ENCODE results near the gene CCER1.

CCER1 gene

GRCh38 chr12:90969346-90969745, 14.4 kb upstream of the CCER1 start:
- no peak for DNase-seq (ENCODE audit: low read depth in 2 of 2)

DNA sequence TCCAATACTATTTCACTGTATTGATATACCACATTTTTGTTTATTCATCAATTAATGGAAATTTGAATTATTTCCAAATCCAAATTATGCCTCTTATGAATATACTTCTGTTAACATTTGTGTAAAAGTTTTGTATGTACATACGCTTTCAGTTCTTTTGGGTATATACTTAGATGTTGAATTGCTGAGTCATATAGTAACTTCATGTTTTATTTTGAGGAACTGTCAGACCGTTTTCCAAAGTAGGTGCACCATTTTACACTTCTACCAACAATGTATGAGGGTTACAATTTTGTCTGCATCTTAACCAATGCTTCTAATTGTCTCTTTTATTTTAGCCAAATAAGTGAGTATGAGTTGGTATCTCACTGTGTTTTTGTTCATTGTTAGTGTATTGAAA, 10.2 kb upstream of the CCER1 start:
- no peak for DNase-seq (ENCODE audit: low read depth in 2 of 2)

DNA sequence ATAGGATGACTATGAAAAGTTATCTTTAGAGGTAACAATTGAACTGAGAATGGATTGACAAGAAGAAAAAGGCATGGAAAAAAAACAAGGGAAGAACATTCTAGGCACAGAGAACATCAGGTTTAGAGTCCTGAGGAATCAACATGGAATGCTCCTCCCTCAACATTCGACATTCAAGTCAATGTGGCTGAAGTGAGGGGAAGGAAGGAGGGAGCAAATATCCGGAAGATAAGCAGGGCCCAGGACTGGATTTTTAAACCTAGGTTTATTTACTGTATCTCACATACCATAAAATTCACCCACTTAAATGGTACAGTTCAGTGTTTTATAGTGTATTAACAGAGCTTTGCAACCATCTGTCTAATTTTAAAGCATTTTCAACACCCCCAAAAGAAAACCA, 9.6 kb upstream of the CCER1 start:
- DNase-seq (ENCODE audit: low read depth in 2 of 2), result no peak

DNA sequence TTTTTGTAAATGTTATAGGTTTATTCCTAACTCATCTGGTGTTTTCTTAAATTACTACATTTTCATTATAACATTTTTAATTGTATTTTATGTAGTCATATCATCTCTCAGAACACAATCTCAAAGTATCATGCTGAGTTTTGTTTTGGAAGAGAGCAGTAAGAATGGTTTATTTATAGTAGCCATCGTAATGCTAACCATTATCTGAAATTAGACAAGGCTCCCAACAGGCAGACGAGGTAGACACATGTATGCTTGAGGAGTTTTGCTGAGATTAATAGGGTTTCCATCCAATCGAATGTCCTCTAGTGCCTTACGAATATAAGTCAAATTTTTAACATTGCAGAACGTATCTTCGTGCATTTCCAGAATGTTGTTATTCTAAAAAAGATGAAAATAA, 9.0 kb upstream of the CCER1 start:
- DNase-seq (ENCODE audit: low read depth in 2 of 2), result no peak

DNA sequence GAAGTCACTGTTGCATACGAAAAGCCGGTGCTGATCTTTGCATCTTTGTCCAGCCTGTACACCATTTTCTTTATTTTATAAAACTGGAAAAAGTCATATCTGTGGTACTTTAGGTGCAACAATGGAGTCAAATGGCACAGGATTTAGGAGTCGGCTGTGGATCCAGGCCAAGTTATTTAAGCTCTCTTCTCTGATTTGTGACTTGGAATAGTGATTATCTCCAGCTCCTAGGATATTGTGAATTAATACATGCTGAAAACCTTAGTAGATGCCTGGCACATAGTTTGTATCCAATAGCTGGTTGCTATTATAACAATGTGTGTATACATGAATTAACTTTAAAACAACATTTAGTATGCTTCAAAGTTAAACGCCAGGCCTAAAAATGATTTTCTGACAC, 6.2 kb upstream of the CCER1 start:
- DNase-seq (ENCODE audit: low read depth in 2 of 2), result no peak

GRCh38 chr12:90959538-90960139, 4.7 kb upstream of the CCER1 start:
- DNase-seq (ENCODE audit: low read depth in 2 of 2), result no peak

GRCh38 chr12:90959032-90959431, 4.1 kb upstream of the CCER1 start:
- no peak for DNase-seq (ENCODE audit: low read depth in 2 of 2)

DNA sequence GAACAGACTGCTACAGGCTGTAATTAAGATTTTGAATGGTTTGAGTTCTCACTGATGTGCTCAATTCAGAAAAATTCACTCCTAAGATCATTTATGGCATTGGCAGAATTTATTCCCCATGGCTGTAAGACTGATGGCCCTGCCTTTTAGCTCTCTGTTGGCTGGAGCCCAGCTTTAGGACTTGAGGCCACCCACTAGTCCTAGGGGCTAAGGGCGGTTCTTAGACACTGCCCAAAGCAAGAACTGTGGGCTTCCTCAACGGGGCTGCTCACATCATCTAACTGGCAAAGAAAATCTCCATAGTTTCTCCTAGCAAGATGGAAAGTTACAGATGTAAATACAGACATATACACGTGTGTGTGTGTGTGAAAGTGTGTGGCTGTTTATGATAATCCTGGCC, 3.4 kb upstream of the CCER1 start:
- no peak for DNase-seq (ENCODE audit: low read depth in 2 of 2)

- no peak for DNase-seq (ENCODE audit: low read depth in 2 of 2)
Measured at GRCh38 chr12:90954428-90954827, 548 bp downstream of the CCER1 start.

DNA sequence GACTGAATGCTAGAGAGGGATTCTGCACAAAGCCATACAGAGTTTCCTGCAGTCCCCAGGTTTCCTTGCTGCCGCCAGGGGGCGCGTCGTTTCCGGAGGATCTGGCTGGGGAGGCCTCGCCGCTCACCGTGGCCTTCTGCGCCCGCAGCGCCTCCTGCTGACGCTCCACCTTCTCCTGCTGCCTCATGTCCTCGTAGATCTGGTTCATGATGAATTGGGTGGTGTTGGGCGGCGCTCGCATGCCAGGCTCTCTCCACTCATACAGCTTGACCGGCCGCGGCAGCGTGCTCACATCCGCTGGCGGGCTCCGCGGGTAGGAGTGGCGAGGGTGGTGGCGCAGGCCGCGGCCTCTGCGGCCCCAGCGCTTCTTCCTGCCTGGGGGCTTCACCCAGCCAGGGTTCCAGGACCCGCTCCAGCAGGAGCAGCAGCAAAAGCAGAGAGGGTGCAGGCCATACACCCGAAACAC, 987 bp downstream of the CCER1 start:
- peak; percentile 7 for DNase-seq (ENCODE audit: low read depth in 2 of 2)

DNA sequence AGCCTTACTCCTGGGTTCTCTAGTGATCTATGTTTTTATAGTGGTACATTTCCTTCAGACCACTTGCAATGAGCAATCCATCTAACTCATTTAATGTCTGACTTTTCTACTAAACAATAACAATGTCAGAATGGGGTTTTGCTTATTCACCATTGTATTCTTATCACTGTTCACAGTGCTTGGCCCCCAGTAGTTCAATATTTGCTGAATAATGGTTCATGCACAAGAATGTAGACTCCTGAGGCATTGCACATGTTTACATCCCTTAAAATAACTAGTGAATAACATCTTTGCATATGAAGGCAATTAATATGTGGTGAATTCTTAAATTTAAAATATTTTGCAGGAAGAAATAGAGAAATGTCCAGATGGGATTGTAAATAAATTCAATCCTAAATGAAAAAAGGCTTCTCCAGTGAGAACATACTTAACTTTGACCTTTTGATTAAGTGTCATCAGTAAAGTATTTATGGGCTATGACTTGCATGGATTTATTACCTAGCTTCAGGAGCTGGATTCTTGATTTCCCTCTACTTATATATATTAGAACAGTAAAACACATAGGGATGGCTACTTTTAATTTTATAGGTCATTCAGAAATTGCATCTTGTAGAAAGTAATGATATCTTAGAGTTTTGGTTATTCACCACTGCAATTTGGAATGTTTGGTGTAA, 3.4 kb downstream of the CCER1 start:
- DNase-seq (ENCODE audit: low read depth in 2 of 2), result no peak

- DNase-seq (ENCODE audit: low read depth in 2 of 2), result no peak
Measured at GRCh38 chr12:90947869-90948268, 7.1 kb downstream of the CCER1 start.

- DNase-seq (ENCODE audit: low read depth in 2 of 2), result no peak
Measured at GRCh38 chr12:90945070-90945649, 9.8 kb downstream of the CCER1 start.

DNA sequence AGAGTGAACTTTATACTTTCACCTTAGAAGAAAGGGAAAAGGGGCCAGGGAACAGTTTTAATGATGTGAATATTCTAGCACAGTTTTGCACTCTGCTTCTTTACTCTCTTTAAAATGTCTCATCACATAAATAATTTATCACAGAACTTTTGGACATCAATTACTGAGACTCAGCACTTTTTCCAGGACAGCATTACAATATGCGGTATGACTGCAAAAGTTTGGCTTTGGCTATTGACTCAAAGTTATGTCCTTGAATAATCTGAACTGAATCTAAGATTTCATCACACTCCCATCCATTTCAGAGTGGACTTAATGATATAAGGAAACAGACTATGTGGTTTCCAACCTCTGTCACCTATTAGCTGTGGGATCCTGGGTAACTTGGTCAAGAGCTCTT, 11.7 kb downstream of the CCER1 start:
- DNase-seq (ENCODE audit: low read depth in 2 of 2), result no peak

GRCh38 chr12:90940872-90941499, 14.0 kb downstream of the CCER1 start:
- DNase-seq (ENCODE audit: low read depth in 2 of 2), result no peak

DNA sequence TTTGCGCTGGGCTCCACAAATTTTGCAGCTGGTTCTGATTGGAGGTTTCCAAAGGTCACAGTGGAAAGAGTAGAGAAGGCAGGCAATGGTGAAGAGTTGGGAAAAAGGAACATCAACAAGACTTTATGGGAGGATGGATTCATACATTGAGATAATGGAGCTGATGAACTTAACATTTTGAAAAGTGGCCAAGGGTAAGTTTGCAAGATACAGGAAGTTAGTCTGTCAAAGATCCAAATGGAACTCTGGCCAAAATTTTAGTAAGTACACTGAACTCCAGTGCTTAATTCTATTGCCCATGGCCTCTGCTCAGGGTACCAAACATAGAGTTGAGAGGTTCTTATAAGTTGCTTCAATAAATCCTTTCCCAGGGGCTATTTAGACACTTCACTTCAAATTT, 15.6 kb downstream of the CCER1 start:
- DNase-seq (ENCODE audit: low read depth in 2 of 2), result no peak

- no peak for DNase-seq (ENCODE audit: low read depth in 2 of 2)
Measured at GRCh38 chr12:90938451-90938850, 16.5 kb downstream of the CCER1 start.

GRCh38 chr12:90937651-90938050, 17.3 kb downstream of the CCER1 start:
- DNase-seq (ENCODE audit: low read depth in 2 of 2), result no peak

DNA sequence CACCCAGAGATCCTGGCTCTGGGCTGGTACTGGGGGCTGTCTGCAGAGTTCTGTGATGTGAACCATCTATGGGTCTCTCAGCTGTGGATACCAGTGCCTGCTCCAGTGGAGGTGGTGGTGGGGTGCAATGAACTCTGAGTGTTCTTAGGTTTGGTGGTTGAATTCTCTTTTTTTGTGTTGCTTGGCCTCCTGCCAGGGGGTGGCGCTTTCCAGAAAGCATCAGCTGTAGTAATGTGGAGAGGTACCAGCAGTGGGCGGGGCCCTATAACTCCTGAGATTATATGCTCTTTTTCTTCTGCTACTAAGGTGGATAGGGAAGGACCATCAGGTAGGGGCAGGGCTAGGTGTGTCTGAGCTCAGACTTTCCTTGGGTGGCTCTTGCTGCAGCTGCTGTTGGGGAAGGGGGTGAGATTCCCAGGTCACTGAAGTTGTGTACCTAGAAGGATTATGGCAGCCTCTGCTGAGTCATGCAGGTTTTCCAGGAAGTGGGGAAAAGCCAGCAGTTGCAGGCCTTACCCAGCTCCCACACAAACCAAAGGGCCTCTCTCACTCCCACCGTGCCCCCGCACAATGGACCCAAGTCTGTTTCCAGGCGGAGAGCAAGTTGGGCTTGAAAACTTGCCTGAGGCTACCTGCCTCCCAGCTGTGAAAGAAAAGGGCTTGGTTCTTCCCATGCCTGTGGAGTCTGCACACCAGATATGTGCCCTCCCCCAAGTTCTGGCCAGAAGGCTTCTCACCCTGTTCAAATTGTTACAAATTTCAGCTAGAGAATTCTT, 18.6 kb downstream of the CCER1 start:
- no peak for DNase-seq (ENCODE audit: low read depth in 2 of 2)

DNA sequence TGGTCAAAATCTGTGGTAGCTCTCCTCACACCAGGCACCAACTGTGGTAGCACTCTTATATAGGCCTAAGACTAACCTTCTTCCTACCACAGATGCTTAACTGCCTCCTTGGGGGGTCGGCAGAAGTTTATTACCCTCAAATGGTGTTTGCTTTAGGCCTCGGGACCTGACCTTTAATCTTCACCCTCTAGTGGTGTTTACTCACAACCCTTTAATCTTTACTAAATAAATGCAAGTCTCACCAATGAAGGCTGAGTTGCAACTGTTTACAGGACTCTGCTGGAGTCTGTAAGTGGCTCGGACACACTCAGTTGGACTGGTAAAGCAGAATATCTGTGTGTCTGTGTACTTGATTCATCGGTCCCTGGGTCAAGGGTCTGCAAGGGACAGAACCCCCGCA, 29.4 kb downstream of the CCER1 start:
- no peak for DNase-seq (ENCODE audit: low read depth in 2 of 2)

DNA sequence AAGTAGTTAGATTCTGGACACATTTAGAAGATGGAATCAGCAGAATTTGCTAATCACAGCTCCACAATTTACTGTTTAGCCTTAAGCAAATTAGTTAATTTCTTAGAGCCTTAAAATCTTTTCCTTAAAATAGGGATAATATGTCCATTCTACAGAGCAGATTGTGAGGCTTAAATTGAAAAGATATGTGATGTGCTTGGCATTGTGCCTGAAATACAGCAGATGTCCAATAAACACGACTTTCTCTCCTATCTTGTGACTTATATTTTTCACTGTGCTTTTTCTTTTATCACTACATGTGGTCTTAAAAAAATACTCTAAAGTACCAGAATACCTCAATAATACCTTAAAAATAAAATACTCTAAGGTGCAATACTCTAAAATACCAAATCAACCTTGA, 30.6 kb downstream of the CCER1 start:
- no peak for DNase-seq (ENCODE audit: low read depth in 2 of 2)

- no peak for DNase-seq (ENCODE audit: low read depth in 2 of 2)
Measured at GRCh38 chr12:90922145-90922627, 32.8 kb downstream of the CCER1 start.

Data from stimulated activated CD8-positive, alpha-beta memory T cell treated with anti-CD3 and anti-CD28 coated beads, Interleukin-15, amount 100 ng/mL, for 48 hours (primary cell).